Liver (tissue), 9 donors: Measurements from ENCODE around the gene CIZ1. TPM values are rescaled to one million over a fixed set of nuclear protein-coding genes. Genes with fewer than 3 reads are reported as not detected.

Experiments
- DNase-seq: peaks from one replicate; pipeline ENCODE4 v3.0.0-alpha.2; 2017; ENCODE audit warnings: low spot score
- H3K27ac ChIP-seq, 2 donors: one replicate each; pipeline ENCODE4 v1.7.0; 2013; ENCODE audit warnings: inconsistent platforms in 2 of 2, low read length in 2 of 2, control low read depth in 1 of 2, low read depth in 1 of 2, mild to moderate bottlenecking in 1 of 2
- H3K27me3 ChIP-seq, 4 donors: one replicate each; pipeline versions ENCODE4 v1.6.1 to v1.7.0; 2013; ENCODE audit warnings: low read length in 3 of 4, inconsistent platforms in 1 of 4, mild to moderate bottlenecking in 1 of 4, moderate library complexity in 1 of 4; ENCODE audit not compliant: control insufficient read depth in 4 of 4, insufficient read depth in 4 of 4
- H3K36me3 ChIP-seq, 4 donors: one replicate each; pipeline versions ENCODE4 v1.6.1 to v1.7.0; 2013; ENCODE audit warnings: low read length in 3 of 4, mild to moderate bottlenecking in 3 of 4, low read depth in 1 of 4, moderate library complexity in 1 of 4; ENCODE audit not compliant: control insufficient read depth in 4 of 4, insufficient read depth in 3 of 4
- H3K4me1 ChIP-seq, 4 donors: one replicate each; pipeline versions ENCODE4 v1.6.1 to v1.7.0; 2013; ENCODE audit warnings: low read length in 3 of 4, mild to moderate bottlenecking in 3 of 4, moderate library complexity in 1 of 4; ENCODE audit not compliant: control insufficient read depth in 4 of 4, insufficient read depth in 4 of 4
- H3K4me3 ChIP-seq, 3 donors: one replicate each; pipeline versions ENCODE4 v1.6.1 to v1.7.0; 2013; ENCODE audit warnings: low read length in 3 of 3, control low read depth in 1 of 3, low read depth in 1 of 3, mild to moderate bottlenecking in 1 of 3
- H3K9ac ChIP-seq, 2 donors: one replicate each; pipeline ENCODE4 v1.7.0; 2013; ENCODE audit warnings: low read length in 2 of 2, mild to moderate bottlenecking in 2 of 2, moderate library complexity in 2 of 2, control low read depth in 1 of 2, low read depth in 1 of 2
- H3K9me3 ChIP-seq, 4 donors: one replicate each; pipeline versions ENCODE4 v1.6.1 to v1.7.0; 2013; ENCODE audit warnings: low read length in 3 of 4; ENCODE audit not compliant: control insufficient read depth in 4 of 4
- ATF3 ChIP-seq: IDR thresholded peaks from 2 replicates; pipeline ENCODE4 v1.6.1; 2016; ENCODE audit warnings: antibody characterized with exemption
- CTCF ChIP-seq: fragments of 150-350 bp; IDR thresholded peaks from 2 replicates; pipeline ENCODE4 v1.5.1; 2017; ENCODE audit warnings: improper control_type of control experiment, low read depth, low read length; ENCODE audit not compliant: missing input control
- EGR1 ChIP-seq, 2 donors: IDR thresholded peaks; 2 replicates each; pipeline ENCODE4 v1.6.1; 2016 to 2018; ENCODE audit warnings: antibody characterized with exemption in 2 of 2, low read depth in 2 of 2
- FOXA1 ChIP-seq: IDR thresholded peaks from 2 replicates; pipeline ENCODE4 v1.6.1; 2016; ENCODE audit warnings: antibody characterized with exemption
- FOXA2 ChIP-seq: IDR thresholded peaks from 2 replicates; pipeline ENCODE4 v1.6.1; 2016; ENCODE audit warnings: antibody characterized with exemption
- GABPA ChIP-seq, 2 donors: IDR thresholded peaks in 1 of 2; conservative IDR thresholded peaks in 1 of 2; 2 replicates each; pipeline ENCODE4 v1.6.1; 2016; ENCODE audit warnings: antibody characterized with exemption in 2 of 2, mild to moderate bottlenecking in 1 of 2, moderate library complexity in 1 of 2
- HNF4A ChIP-seq, 2 donors: conservative IDR thresholded peaks; 2 replicates each; pipeline ENCODE4 v1.6.1; 2016; ENCODE audit warnings: antibody characterized with exemption in 2 of 2, mild to moderate bottlenecking in 2 of 2
- NR2F2 ChIP-seq: IDR thresholded peaks from 2 replicates; pipeline ENCODE4 v1.6.1; 2016; ENCODE audit warnings: antibody characterized with exemption
- RAD21 ChIP-seq, 2 donors: IDR thresholded peaks; 2 replicates each; pipeline ENCODE4 v1.6.1; 2016; ENCODE audit warnings: antibody characterized with exemption in 2 of 2, mild to moderate bottlenecking in 2 of 2
- REST ChIP-seq: IDR thresholded peaks from 2 replicates; pipeline ENCODE4 v1.6.1; 2016; ENCODE audit warnings: antibody characterized with exemption, mild to moderate bottlenecking
- RXRA ChIP-seq, 2 donors: IDR thresholded peaks; 2 replicates each; pipeline ENCODE4 v1.6.1; 2017 to 2018; ENCODE audit warnings: antibody characterized with exemption in 2 of 2, mild to moderate bottlenecking in 1 of 2
- TAF1 ChIP-seq: conservative IDR thresholded peaks from 2 replicates; pipeline ENCODE4 v1.6.1; 2016; ENCODE audit warnings: antibody characterized with exemption, mild to moderate bottlenecking
- YY1 ChIP-seq: IDR thresholded peaks from 2 replicates; pipeline ENCODE4 v1.6.1; 2016; ENCODE audit warnings: antibody characterized with exemption, mild to moderate bottlenecking
- ZBTB33 ChIP-seq: IDR thresholded peaks from 2 replicates; pipeline ENCODE4 v1.6.1; 2016; ENCODE audit warnings: antibody characterized with exemption
- WGBS: extraction: QIAGEN DNeasy Blood & Tissue Kit; methylation state at CpG from one replicate; pipeline ENCODE4 v1.1.7; 2013; 5-methylcytosine and 5-hydroxymethylcytosine counted together
- polyA plus RNA-seq, 2 donors: library from polyadenylated mRNA; stranded (reverse) in 1 of 2; unstranded in 1 of 2; fragments of 200-250 nt in 1 of 2; fragments of >200 nt in 1 of 2; fragmentation: Nextera tagmentation in 1 of 2; extraction: Ambion mirVana in 1 of 2; gene quantifications; one replicate each; pipeline versions ENCODE4 v1.2.1 to v1.2.3, GENCODE V29; 2013 to 2015
- total RNA-seq, 2 donors: library from RNA; depleted of rRNA; stranded (reverse); fragments of >200 nt; gene quantifications; one replicate each; pipeline ENCODE4 v1.2.3, GENCODE V29; 2014
- donor health status: healthy.
- donor health status: healthy.
- donor health status: healthy.
- donor health status: healthy.
- donor health status: healthy.

Gene CIZ1
- total and polyA plus RNA-seq, 4 donors: 12.5 to 15.5 (median 13.7) TPM

GRCh38 chr9:128124451-128124850, 66.9 kb downstream of the CIZ1 start:
- DNase-seq: no peak

GRCh38 chr9:128123451-128124080, 67.8 kb downstream of the CIZ1 start:
- DNase-seq: no peak
- WGBS: 96% methylated on average over 21 of the region's 21 CpGs
- no peak for TF ChIP-seq ATF3
- TF ChIP-seq EGR1 (IDR thresholded peaks at IDR 0.05; ENCODE audit: low read depth in 2 of 2): no peak
- no peak for TF ChIP-seq FOXA2
- no peak for TF ChIP-seq NR2F2
- TF ChIP-seq REST: no peak
- TF ChIP-seq ZBTB33: no peak
- TF ChIP-seq GABPA (IDR thresholded peaks at IDR 0.05 in 1 of 2, conservative IDR thresholded peaks at IDR 0.05 in 1 of 2): no peak
- TF ChIP-seq YY1: no peak
- TF ChIP-seq CTCF: no peak
- TF ChIP-seq HNF4A (conservative IDR thresholded peaks at IDR 0.05): no peak
- TF ChIP-seq RAD21 (IDR thresholded peaks at IDR 0.05): no peak
- TF ChIP-seq RXRA (IDR thresholded peaks at IDR 0.05): no peak
- no peak overlapping the region for H3K9ac ChIP-seq
- no peaks in the 10 kb centered on the region for H3K27me3 ChIP-seq
- peaks cover 6 to 26% (median 16%) of the 10 kb centered on the region in 4 donors for H3K4me1 ChIP-seq
- H3K36me3 ChIP-seq: peaks cover 3 to 24% (median 7%) of the 10 kb centered on the region in 4 donors
- no peak overlapping the region for H3K27ac ChIP-seq
- no peaks in the 10 kb centered on the region for H3K9me3 ChIP-seq
- no peak overlapping the region for H3K4me3 ChIP-seq

More at GRCh38 chr9:128124451-128124850, 66.9 kb downstream of the CIZ1 start:
- Histone ChIP-seq H3K27me3 (no peaks in the 10 kb centered on the region), H3K4me3 (no peak overlapping the region), H3K9ac (no peak overlapping the region), H3K36me3 (peaks cover 3 to 24% (median 7%) of the 10 kb centered on the region in 4 donors), H3K27ac (no peak overlapping the region), H3K4me1 (peaks cover 13 to 34% (median 23%) of the 10 kb centered on the region in 4 donors), H3K9me3 (no peaks in the 10 kb centered on the region)
- no peak for TF ChIP-seq NR2F2
- no peak for TF ChIP-seq TAF1
- TF ChIP-seq EGR1 (IDR thresholded peaks at IDR 0.05; ENCODE audit: low read depth in 2 of 2): no peak
- TF ChIP-seq GABPA (IDR thresholded peaks at IDR 0.05 in 1 of 2, conservative IDR thresholded peaks at IDR 0.05 in 1 of 2): no peak
- TF ChIP-seq RXRA (IDR thresholded peaks at IDR 0.05): no peak
- TF ChIP-seq FOXA1: no peak
- 89% methylated on average over 8 of the region's 8 CpGs for WGBS
